HepG2 (cell line): ENCODE data around the gene CCDC201. TPM values are rescaled to one million over a fixed set of nuclear protein-coding genes. Genes with fewer than 3 reads are reported as not detected.

Source experiments
- DR1 ChIP-seq: sonication (generic); formaldehyde crosslinking; IDR thresholded peaks from 2 replicates; pipeline ENCODE4 v1.8.0; 2021; ENCODE audit warnings: mild to moderate bottlenecking, missing genetic modification reagents, inconsistent platforms
- ELF3 ChIP-seq: IDR thresholded peaks from 2 replicates; pipeline ENCODE4 v1.6.1; 2016; ENCODE audit warnings: missing genetic modification reagents, missing compliant biosample characterization
- FOXP1 ChIP-seq, 2 experiments: fragments of 450-650 bp in 1 of 2; IDR thresholded peaks; 2 replicates each; pipeline ENCODE4 v1.6.1; 2017 to 2018; ENCODE audit warnings: antibody characterized with exemption in 1 of 2
- HIVEP1 ChIP-seq: sonication (generic); formaldehyde crosslinking; IDR thresholded peaks from 2 replicates; pipeline ENCODE4 v1.4.0; 2020; ENCODE audit warnings: mild to moderate bottlenecking, missing genetic modification reagents
- HNRNPH1 ChIP-seq: fragments of 200-400 bp; formaldehyde crosslinking; optimal IDR thresholded peaks from 2 replicates; pipeline ENCODE3; 2017; ENCODE audit warnings: mild to moderate bottlenecking, low read depth, low read length
- HOMEZ ChIP-seq: IDR thresholded peaks from 2 replicates; pipeline ENCODE4 v1.6.1; 2016; ENCODE audit warnings: low read depth
- HOXA7 ChIP-seq: sonication (generic); formaldehyde crosslinking; IDR thresholded peaks from 2 replicates; pipeline ENCODE4 v1.8.1; 2022; ENCODE audit warnings: mild to moderate bottlenecking, missing genetic modification reagents, moderate library complexity
- JDP2 ChIP-seq: sonication (generic); formaldehyde crosslinking; IDR thresholded peaks from 2 replicates; pipeline ENCODE4 v1.8.1; 2022; ENCODE audit warnings: missing genetic modification reagents, borderline replicate concordance
- KLF15 ChIP-seq: sonication (generic); formaldehyde crosslinking; IDR thresholded peaks from 2 replicates; pipeline ENCODE4 v1.8.1; 2023; ENCODE audit warnings: borderline replicate concordance, mild to moderate bottlenecking, inconsistent platforms, missing genetic modification reagents, mixed read lengths
- NCOA1 ChIP-seq: sonication (generic); formaldehyde crosslinking; IDR thresholded peaks from 2 replicates; pipeline ENCODE4 v1.9.0; 2021; ENCODE audit warnings: missing genetic modification reagents
- NFYB ChIP-seq: sonication (generic); formaldehyde crosslinking; IDR thresholded peaks from 2 replicates; pipeline ENCODE4 v1.4.0; 2020; ENCODE audit warnings: missing genetic modification reagents
- PBX3 ChIP-seq: sonication (generic); formaldehyde crosslinking; IDR thresholded peaks from 2 replicates; pipeline ENCODE4 v1.8.1; 2023; ENCODE audit warnings: missing genetic modification reagents, inconsistent platforms, borderline replicate concordance
- REL ChIP-seq: sonication (generic); formaldehyde crosslinking; conservative IDR thresholded peaks from 2 replicates; pipeline ENCODE4 v1.8.0; 2022; ENCODE audit warnings: mild to moderate bottlenecking, missing genetic modification reagents, moderate library complexity
- SALL2 ChIP-seq: sonication (generic); formaldehyde crosslinking; IDR thresholded peaks from 2 replicates; pipeline ENCODE4 v1.8.1; 2023; ENCODE audit warnings: mild to moderate bottlenecking, missing genetic modification reagents, inconsistent platforms
- SCMH1 ChIP-seq: sonication (generic); formaldehyde crosslinking; IDR thresholded peaks from 2 replicates; pipeline ENCODE4 v1.9.0; 2021; ENCODE audit warnings: missing genetic modification reagents, mild to moderate bottlenecking, borderline replicate concordance
- SKI ChIP-seq: fragments of 450-650 bp; IDR thresholded peaks from one replicate; pipeline ENCODE4 v1.6.1; 2018; ENCODE audit warnings: mild to moderate bottlenecking; ENCODE audit not compliant: partially characterized antibody
- THAP11 ChIP-seq: IDR thresholded peaks from 2 replicates; pipeline ENCODE4 v1.6.1; 2016; ENCODE audit warnings: missing biosample characterization, missing genetic modification reagents
- ZBTB44 ChIP-seq: sonication (generic); formaldehyde crosslinking; IDR thresholded peaks from 2 replicates; pipeline ENCODE4 v1.4.0; 2020; ENCODE audit warnings: missing genetic modification reagents
- ZNF256 ChIP-seq: sonication (generic); formaldehyde crosslinking; conservative IDR thresholded peaks from 2 replicates; pipeline ENCODE4 v1.4.0; 2020; ENCODE audit warnings: missing genetic modification reagents
- ZNF33B ChIP-seq: sonication (generic); formaldehyde crosslinking; IDR thresholded peaks from 2 replicates; pipeline ENCODE4 v1.5.1; 2020; ENCODE audit warnings: mild to moderate bottlenecking, missing genetic modification reagents
- ZNF589 ChIP-seq: sonication (generic); formaldehyde crosslinking; conservative IDR thresholded peaks from 2 replicates; pipeline ENCODE4 v1.8.0; 2022; ENCODE audit warnings: mild to moderate bottlenecking, moderate library complexity, missing genetic modification reagents
- ZNF670 ChIP-seq: sonication (generic); formaldehyde crosslinking; IDR thresholded peaks from 2 replicates; pipeline ENCODE4 v1.8.0; 2022; ENCODE audit warnings: mild to moderate bottlenecking, missing genetic modification reagents, borderline replicate concordance
- ZNF772 ChIP-seq: sonication (generic); formaldehyde crosslinking; IDR thresholded peaks from 2 replicates; pipeline ENCODE4 v1.5.0; 2020; ENCODE audit warnings: mild to moderate bottlenecking, missing genetic modification reagents
- ZNF784 ChIP-seq: sonication (generic); formaldehyde crosslinking; IDR thresholded peaks from 2 replicates; pipeline ENCODE4 v1.5.1; 2020; ENCODE audit warnings: missing genetic modification reagents, mild to moderate bottlenecking, borderline replicate concordance
- polyA plus RNA-seq, 8 experiments: library from polyadenylated mRNA; depleted of rRNA in 3 of 8; stranded (reverse) in 7 of 8; unstranded in 1 of 8; fragments of >200 nt; fragmentation: Illumina TruSeq in 4 of 8; extraction: Trizol in 4 of 8; gene quantifications; 2 replicates each; pipeline versions ENCODE4 v1.2.1 to v1.2.3, GENCODE V29; 2011 to 2016; ENCODE audit warnings: low read depth in 4 of 8, missing spikeins in 1 of 8, mixed read lengths in 1 of 8; ENCODE audit not compliant: insufficient read depth in 1 of 8
- total RNA-seq, 5 experiments: library from RNA; depleted of rRNA; stranded (reverse); fragments of >200 nt; fragmentation: Illumina TruSeq; extraction: Trizol; gene quantifications; 2 replicates each; pipeline ENCODE4 v1.2.3, GENCODE V29; 2016; ENCODE audit warnings: low read depth in 1 of 5

CCDC201 gene
- total and polyA plus RNA-seq, 2 of the 13 experiments (the other 11 are each of a cell fraction or from before 2014, with no cell fraction given) = 0.92 TPM; not detected in 1

GRCh38 chr7:45889367-45890067, 16.6 kb upstream of the CCDC201 start (continued):
- TF ChIP-seq HOXA7 (CRISPR knock-in tag) (no peak; the same call in 1 of the 2 replicates), DR1 (CRISPR knock-in tag) (no peak), PBX3 (CRISPR knock-in tag) (no peak), HOMEZ (no peak; the same call in 1 of the 2 replicates), ELF3 (CRISPR knock-in tag) (no peak), THAP11 (CRISPR knock-in tag) (peak; percentile 44; the same call in 1 of the 2 replicates), SALL2 (no peak), ZNF589 (no peak; the same call in 1 of the 2 replicates), ZNF33B (CRISPR knock-in tag) (no peak), REL (CRISPR knock-in tag) (no peak; the same call in 1 of the 2 replicates), NCOA1 (no peak), HNRNPH1 (peak; percentile 45), NFYB (CRISPR knock-in tag) (no peak), SCMH1 (CRISPR knock-in tag) (no peak), KLF15 (CRISPR knock-in tag) (no peak), HIVEP1 (CRISPR knock-in tag) (peak; percentile 19; the same call in 1 of the 2 replicates), ZNF670 (CRISPR knock-in tag) (peak; percentile 14), ZNF256 (no peak; the same call in 1 of the 2 replicates), ZNF772 (CRISPR knock-in tag) (no peak), ZBTB44 (CRISPR knock-in tag) (no peak), SKI (no peak), JDP2 (CRISPR knock-in tag) (no peak), FOXP1 (IDR thresholded peaks at IDR 0.05) (no peak), FOXP1 (CRISPR knock-in tag; IDR thresholded peaks at IDR 0.05) (no peak; the same call in 1 of the 2 replicates), ZNF784 (CRISPR knock-in tag) (no peak)
